H54 (cell line): ENCODE results near the gene TMEM45B.

Experiments
- DNase-seq: peaks from one replicate; pipeline ENCODE4 v3.0.0; 2011; ENCODE audit warnings: low spot score, mixed read lengths; ENCODE audit not compliant: insufficient read length
- FAIRE-seq: peaks from 3 replicates; lab custom pipeline; 2011; peaks lifted over from hg19 to GRCh38; lab: Jason Lieb, UNC
- POLR2A ChIP-seq: IDR thresholded peaks from 2 replicates; pipeline ENCODE4 v1.6.1; 2011; ENCODE audit warnings: low read depth, mild to moderate bottlenecking, low read length

TMEM45B gene

GRCh38 chr11:129888451-129888850, 72.8 kb downstream of the TMEM45B start:
- no peak for TF ChIP-seq POLR2A
- no peak for FAIRE-seq

GRCh38 chr11:129894278-129895125, 78.9 kb downstream of the TMEM45B start:
- peak; percentile 12 for DNase-seq
- FAIRE-seq = peak; percentile 33
- TF ChIP-seq POLR2A = no peak

More at GRCh38 chr11:129888451-129888850, 72.8 kb downstream of the TMEM45B start:
- DNase-seq = no peak

- no peak for FAIRE-seq
- DNase-seq = peak; percentile 69
- peak; percentile 69 for TF ChIP-seq POLR2A
Observed at GRCh38 chr11:129895126-129896041, 79.7 kb downstream of the TMEM45B start, which contains the start of gene NFRKB. Gene NFRKB (minus strand): TSS chr11:129895578. CDS start chr11:129892849, 2,729 bp downstream.

- FAIRE-seq = no peak
- peak; percentile 5 for DNase-seq
- no peak for TF ChIP-seq POLR2A
Observed at GRCh38 chr11:129896062-129896461, 80.4 kb downstream of the TMEM45B start.

GRCh38 chr11:129905402-129905801, 89.8 kb downstream of the TMEM45B start:
- no peak for DNase-seq
- no peak for TF ChIP-seq POLR2A
- FAIRE-seq = no peak
